GM19035 (cell line): ENCODE measurements around the gene NCOA1.

Experiments used
- ATAC-seq: cut with Tn5 transposase; IDR thresholded peaks from one replicate; pipeline ENCODE4 v1.9.1; 2021; ENCODE audit not compliant: unreplicated experiment

The NCOA1 gene

DNA sequence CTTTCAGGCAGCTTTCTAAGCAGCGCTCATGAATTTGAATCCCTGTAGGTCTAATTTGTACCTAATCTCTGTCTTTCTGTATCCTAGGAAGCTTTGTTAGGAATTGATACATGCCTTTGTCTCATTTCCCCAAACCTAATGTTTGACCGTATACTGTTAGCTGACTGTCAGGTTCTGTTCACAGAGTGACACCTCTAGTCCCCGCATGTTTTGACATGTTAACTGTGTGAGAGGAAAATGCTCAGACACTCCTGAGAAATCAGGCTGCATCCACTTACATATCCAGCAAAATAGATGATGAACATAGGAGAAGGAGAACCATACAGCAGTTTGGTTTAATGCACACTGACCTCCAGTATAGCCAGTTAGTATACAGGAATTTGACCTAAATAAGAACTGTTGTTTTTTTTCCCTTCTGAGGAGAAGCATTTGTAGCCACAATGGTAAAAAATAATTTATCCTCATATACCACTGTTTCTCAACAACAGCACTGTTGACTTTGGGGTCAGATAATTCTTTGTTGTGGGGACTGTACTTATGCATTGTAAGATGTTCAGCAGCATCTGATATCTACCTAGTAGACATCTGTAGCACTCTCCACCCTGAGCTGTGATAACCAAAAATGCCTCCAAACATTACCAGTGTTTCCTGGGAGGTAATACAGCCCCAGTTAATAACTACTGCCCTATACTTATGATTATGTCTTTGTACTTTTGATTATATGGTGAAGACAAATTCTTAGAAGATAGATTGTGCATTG, 130.9 kb downstream of the NCOA1 start:
- no peak for ATAC-seq

DNA sequence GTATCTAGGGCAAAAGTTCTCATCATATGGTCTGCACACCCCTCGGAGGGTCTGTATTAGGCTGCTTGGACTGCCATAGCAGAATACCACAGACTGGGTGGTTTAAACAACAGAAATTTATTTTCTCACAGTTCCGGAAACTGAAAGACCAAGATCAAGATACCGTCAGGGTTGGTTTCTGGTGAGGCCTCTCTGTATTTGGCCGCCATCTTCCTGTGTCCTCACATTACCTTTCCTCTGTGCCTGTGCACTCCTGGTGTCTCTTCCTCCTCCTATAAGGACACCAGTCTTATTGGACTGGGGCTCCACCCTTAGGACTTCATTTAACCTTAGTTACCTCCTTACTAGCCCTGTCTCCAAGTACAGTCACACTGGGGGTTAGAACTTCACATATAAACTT, 132.5 kb downstream of the NCOA1 start:
- no peak for ATAC-seq

- no peak for ATAC-seq
Measured at GRCh38 chr2:24625728-24626127, 134.7 kb downstream of the NCOA1 start.

DNA sequence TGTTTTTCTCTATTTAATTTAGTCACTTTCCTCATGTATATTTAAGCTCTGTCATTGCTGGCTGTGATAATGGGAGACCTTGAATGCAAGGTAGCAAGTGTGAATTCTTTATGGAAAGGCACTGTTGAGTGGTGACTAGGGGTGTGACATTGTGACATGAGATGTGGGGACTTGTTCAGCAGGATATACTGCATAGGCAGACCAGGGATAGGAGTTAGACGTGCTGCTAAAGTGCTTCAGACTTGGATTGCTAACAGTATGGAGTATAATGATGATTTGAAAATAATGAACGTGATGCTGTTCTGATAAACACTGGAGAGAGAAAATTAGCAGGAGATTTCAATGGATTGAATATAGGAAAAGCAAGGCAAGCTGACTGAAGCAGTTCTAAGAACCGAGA, 135.1 kb downstream of the NCOA1 start:
- ATAC-seq, result no peak

- no peak for ATAC-seq
Measured at GRCh38 chr2:24628746-24629145, 137.7 kb downstream of the NCOA1 start.

DNA sequence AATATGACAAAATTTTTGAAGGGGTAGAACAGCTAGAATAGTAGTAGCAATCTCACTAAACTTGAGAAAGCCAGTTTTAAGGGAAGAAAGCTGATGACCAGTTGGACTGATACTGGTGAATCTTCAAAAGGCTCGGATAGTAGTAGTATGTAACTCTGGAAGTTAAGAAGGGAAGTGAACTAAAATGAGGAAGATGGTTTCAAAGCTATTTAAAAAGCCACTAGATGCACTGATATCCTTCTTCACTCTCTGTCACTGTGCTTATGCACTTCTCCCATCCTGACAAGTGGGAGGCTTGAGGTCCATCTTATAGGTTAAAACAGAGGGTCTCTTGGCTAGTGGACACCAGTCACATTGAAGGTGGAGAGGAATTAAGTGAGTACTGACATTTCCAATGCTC, 141.1 kb downstream of the NCOA1 start:
- ATAC-seq, result no peak

- no peak for ATAC-seq
Measured at GRCh38 chr2:24635181-24635580, 144.1 kb downstream of the NCOA1 start.

GRCh38 chr2:24638568-24638967, 147.5 kb downstream of the NCOA1 start:
- ATAC-seq, result no peak

GRCh38 chr2:24642351-24642750, 151.3 kb downstream of the NCOA1 start:
- no peak for ATAC-seq

DNA sequence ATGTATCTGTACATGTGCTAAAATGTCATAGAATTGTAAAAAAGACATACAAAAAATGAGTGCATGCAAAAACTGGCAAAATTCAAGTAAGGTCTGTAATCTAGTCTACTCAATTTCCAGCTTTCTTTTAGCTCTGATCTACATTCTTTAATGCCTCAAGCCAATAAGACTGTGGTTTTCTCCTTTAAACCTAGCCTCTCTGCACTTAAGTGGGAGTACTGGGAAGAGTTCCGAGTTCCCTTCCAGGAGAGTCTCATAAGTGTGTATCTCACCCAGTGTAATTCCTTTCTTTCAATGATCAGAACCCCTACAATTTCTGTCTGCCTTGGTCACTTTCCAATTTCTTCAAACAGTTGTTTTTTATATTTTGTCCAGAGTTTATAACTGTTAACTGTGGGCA, 152.0 kb downstream of the NCOA1 start:
- ATAC-seq, result no peak

GRCh38 chr2:24644032-24644431, 153.0 kb downstream of the NCOA1 start:
- no peak for ATAC-seq

DNA sequence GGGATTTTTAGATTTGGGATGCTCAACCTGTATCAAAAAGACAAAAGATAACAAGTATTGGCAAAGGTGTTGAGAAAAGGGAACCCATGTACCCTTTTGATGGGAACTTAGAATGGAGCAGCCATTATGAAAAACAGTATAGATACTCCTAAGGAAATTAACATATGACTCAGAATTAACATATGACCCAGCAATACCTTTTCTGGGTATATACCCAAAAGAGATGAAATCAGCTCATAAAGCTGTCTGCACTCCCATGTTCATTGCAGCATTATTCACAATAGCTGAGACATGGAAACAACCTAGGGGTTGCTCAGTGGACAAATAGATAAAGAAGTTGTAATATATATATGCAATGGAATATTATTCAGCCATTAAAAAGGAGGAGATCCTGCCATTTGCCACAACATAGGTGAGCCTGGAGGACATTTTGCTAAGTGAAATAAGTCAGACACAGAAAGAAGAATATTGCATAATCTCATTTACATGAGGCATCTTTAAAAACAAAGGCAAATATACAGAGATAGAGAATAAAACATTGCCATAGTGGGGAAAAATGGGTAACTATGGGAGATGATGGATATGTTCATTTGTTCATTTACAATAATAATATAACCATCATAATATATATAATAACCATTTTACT, 160.1 kb downstream of the NCOA1 start:
- ATAC-seq, result no peak

DNA sequence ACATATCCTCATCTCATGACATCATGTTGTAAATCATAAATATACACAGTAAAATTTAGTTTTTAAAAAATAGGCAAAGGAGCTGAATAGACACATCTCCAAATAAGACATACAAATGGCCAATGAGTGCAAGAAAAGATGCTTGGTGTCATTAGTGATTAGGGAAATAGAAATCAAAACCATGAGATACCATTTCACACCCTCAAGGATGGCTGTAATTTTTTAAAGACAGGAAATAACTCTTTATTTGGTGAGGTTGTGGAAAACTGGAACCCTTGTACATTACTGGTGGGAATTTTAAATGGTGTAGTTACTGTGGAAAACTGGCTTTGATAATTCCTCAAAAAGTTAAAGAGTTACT, 160.6 kb downstream of the NCOA1 start:
- ATAC-seq, result no peak

DNA sequence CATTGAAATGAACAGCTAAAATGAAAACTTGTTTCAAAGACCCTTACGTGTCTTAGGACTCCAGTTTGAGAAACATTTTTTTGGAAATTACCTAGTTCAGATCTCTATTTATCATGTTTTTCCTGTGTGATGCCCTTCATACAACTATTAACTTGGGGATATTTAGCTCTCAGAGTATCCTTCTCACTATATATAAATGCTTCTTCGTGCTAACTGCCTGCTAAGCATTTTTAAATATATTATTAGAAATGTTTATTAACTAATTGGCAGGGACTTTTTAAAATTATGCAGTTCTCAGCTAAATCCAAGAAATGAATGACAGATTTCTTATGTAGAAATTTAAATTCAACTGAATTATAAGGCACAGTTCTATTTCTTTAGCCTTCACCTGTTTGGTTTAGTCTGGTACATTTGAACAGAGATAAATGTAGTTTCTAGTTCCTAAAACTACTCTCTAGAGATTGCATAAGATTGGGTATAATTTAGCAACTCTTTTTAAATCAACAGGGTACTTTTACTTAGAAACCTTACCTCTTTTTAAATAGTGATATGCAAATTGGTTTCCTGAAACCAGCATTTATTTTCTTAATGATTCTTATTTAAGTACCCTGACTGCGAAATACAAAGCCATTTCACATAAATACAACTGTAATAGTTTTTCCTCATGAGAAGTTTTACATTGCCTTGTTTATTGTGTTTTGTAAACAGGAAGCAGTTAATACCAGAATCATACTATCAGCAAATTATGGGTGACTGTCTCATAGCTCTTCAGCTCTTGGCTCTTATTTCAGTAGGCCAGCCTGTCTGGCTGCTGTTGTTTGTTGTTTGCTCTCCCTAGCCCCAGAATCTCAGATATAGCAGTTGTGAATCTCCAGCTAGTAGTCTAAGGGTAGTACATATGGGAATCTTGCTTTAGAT, 161.5 kb downstream of the NCOA1 start:
- ATAC-seq, result no peak

- no peak for ATAC-seq
Measured at GRCh38 chr2:24657818-24658217, 166.8 kb downstream of the NCOA1 start.

DNA sequence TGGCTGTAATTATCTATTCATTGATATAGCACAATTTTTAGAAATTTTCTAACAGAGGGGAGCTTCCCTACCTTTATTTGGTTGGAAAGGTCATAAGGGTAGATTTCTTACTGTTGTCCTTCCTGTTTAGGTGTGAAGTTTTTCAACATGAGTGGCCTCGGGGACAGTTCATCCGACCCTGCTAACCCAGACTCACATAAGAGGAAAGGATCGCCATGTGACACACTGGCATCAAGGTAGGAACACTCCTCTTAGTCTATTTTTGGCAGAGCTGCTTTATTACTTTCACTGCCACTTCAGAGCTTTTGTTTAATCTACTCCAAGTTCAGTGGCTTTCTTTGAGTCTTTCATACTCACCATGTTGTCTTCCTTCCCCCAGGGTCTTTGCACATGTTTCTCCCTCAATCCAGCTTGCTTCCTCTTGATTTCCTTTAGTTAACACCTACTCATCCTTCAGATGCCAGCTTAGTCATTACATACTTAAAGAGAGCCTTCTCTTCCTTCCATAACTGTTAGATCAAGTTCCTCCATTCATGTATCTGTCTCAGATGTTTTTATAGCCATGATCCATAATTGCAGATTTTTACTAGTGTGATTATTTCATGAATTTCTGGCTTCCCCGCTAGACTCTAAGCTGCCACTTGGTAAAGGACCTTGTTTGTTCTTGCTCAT, 167.6 kb downstream of the NCOA1 start:
- ATAC-seq, result no peak

DNA sequence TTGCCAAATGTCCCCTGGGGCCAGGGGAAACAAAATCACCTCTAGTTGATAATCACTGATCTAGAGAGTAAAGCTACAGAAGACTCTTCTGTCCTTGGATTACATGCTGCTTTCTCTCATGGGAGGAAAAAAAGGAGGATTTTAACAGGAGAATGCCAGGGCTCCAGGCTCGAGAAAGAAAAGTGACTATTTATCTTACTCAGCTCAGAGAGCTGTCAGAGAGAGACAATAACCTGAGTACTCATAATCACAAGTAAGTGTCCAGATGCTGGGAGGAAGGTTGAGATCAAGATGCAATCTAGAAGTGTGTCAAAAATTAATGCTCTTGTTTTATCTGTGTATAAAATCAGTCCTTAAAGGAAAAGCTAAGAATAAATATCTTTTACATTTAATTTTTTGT, 168.8 kb downstream of the NCOA1 start:
- ATAC-seq, result no peak

- no peak for ATAC-seq
Measured at GRCh38 chr2:24667542-24667941, 176.5 kb downstream of the NCOA1 start.

DNA sequence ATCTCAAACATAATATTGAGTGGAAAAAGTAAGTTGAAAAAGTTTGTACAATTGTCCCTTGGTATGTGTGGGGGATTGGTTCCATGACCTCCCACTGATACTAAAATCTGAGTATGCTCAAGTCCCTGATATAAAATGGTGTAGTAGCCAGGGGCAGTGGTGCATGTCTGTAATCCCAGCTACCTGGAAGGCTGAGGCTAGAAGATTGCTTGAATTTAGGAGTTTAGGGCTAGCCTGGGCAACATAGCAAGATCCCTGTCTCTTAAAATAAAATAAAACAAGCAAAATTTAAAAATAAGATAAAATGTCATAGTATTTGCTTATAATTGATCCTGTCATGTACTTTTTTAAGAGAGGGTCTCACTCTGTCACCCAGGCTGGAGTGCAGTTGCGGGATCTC, 180.2 kb downstream of the NCOA1 start:
- no peak for ATAC-seq

DNA sequence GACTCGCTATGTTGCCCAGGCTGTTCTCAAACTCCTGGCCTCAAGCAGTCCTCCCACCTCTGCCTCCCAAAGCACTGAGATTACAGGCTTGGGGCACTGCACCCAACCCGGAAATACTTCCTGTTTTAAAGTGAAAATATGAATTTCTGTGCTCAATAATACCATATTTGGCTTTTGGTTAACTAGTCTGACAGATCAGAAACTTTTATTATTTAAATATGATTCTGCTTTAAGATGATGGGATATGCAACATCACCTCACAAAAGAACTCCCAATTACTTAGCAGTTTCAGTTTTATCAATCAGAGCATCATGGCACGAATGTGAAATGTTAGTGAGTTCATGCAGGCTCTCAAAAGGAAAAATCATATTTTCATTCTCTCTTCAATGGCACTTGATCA, 181.5 kb downstream of the NCOA1 start:
- ATAC-seq, result no peak

DNA sequence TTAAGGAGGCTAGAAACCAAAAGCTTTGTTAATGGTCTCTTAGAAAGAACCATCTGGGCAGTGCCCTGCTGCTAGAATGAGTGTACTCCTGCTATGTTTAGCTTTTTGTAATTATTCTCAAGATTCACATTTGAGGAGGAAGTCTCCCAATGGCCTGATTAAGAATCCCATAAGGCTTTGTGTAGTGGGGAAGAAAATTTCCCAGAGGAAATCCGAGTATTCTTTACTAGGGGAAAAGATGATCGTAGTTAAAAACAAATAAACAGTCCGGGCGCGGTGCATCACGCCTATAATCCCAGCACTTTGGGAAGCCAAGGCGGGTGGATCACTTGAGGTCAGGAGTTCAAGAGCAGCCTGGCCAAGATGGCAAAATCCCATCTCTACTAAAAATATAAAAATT, 184.3 kb downstream of the NCOA1 start:
- ATAC-seq, result no peak
